GM10248 (cell line): ENCODE results near the gene DICER1.

Experiments
- CTCF ChIA-PET: fragments of 300-600 bp; sonication (Branson Sonifier 250); formaldehyde crosslinking; extraction: SDS; loops from one replicate; lab custom pipeline; 2021; ENCODE audit warnings: antibody characterized with exemption; lab: Yijun Ruan, JAX
- POLR2A ChIA-PET: fragments of 350-650 bp; sonication (Branson Sonifier 250); formaldehyde crosslinking; extraction: SDS; loops from one replicate; lab custom pipeline; 2020; ENCODE audit warnings: antibody characterized with exemption; lab: Yijun Ruan, JAX
- DNase-seq: peaks from one replicate; pipeline ENCODE4 v3.0.0; 2012; ENCODE audit errors: extremely low spot score
- CTCF ChIP-seq: IDR thresholded peaks from 2 replicates; pipeline ENCODE4 v1.5.1; 2012; ENCODE audit warnings: mild to moderate bottlenecking, low read depth; ENCODE audit errors: extremely low read depth, missing control alignments, control extremely low read depth

Gene DICER1

GRCh38 chr14:95045106-95045701, 112.1 kb downstream of the DICER1 start:
- no peak for DNase-seq
- no peak for TF ChIP-seq CTCF
- POLR2A ChIA-PET = no interaction called here
- CTCF ChIA-PET = no interaction called here

- ChIA-PET POLR2A (no interaction called here), CTCF (no interaction called here)
- TF ChIP-seq CTCF = no peak
- DNase-seq = no peak
Measured at GRCh38 chr14:95044463-95045105, 112.7 kb downstream of the DICER1 start.

GRCh38 chr14:95043732-95044462, 113.4 kb downstream of the DICER1 start:
- no peak for DNase-seq
- ChIA-PET POLR2A (no interaction called here), CTCF (no interaction called here)
- no peak for TF ChIP-seq CTCF

- DNase-seq = no peak
- no peak for TF ChIP-seq CTCF
- CTCF ChIA-PET = no interaction called here
- POLR2A ChIA-PET = no interaction called here
Measured at GRCh38 chr14:95043314-95043713, 114.0 kb downstream of the DICER1 start.

- TF ChIP-seq CTCF = no peak
- no peak for DNase-seq
- CTCF ChIA-PET = no interaction called here
- POLR2A ChIA-PET = no interaction called here
Measured at GRCh38 chr14:95041477-95042020, 115.8 kb downstream of the DICER1 start.

GRCh38 chr14:95040708-95041476, 116.4 kb downstream of the DICER1 start:
- TF ChIP-seq CTCF = no peak
- DNase-seq = no peak
- POLR2A ChIA-PET = no interaction called here
- CTCF ChIA-PET = interaction anchor here (0.7 kb wide), 1 partner anchor 9 kb away, joined by 3 read pairs; no protein-coding TSS in a partner anchor
